SK-N-SH (cell line): ENCODE data around the gene LIMA1.

Experiments
- CTCF ChIP-seq: fragments of 200-600 bp; sonication (generic); IDR thresholded peaks from 2 replicates; pipeline ENCODE4 v1.6.1; 2017; ENCODE audit warnings: antibody characterized with exemption, mild to moderate bottlenecking, moderate library complexity
- ELF1 ChIP-seq: IDR thresholded peaks from 2 replicates; pipeline ENCODE4 v1.4.0; 2012
- GATA2 ChIP-seq: sonication (generic); formaldehyde crosslinking; IDR thresholded peaks from 2 replicates; pipeline ENCODE4 v1.5.0; 2020; ENCODE audit warnings: mild to moderate bottlenecking, missing genetic modification reagents
- SIN3A ChIP-seq: IDR thresholded peaks from 2 replicates; pipeline ENCODE4 v1.6.1; 2012; ENCODE audit warnings: low read depth, mild to moderate bottlenecking, low read length, moderate library complexity, borderline replicate concordance
- TAF1 ChIP-seq: IDR thresholded peaks from 2 replicates; pipeline ENCODE4 v1.6.1; 2012; ENCODE audit warnings: low read depth, mild to moderate bottlenecking, low read length, moderate library complexity, borderline replicate concordance
- TCF12 ChIP-seq: IDR thresholded peaks from 2 replicates; pipeline ENCODE4 v1.4.0; 2012
- USF1 ChIP-seq: IDR thresholded peaks from 2 replicates; pipeline ENCODE4 v1.4.0; 2012; ENCODE audit warnings: low read depth, borderline replicate concordance

- no peak for TF ChIP-seq CTCF
- no peak for TF ChIP-seq SIN3A
- no peak for TF ChIP-seq ELF1
- TF ChIP-seq TCF12, result no peak
- no peak for TF ChIP-seq TAF1
- no peak for TF ChIP-seq USF1
- no peak for TF ChIP-seq GATA2 (CRISPR knock-in tag)
Measured at GRCh38 chr12:50129290-50129689, 154.0 kb downstream of the LIMA1 start.
